ENCODE data around the gene RAB9B.

The RAB9B gene

GRCh38 chrX:103781706-103782105 lies 50.4 kb downstream of the RAB9B start:
- Histone ChIP-seq H3K9me3 (ENCODE audit: insufficient read depth, low read depth, low read length) (no peaks in the 10 kb centered on the region), H3K36me3 (ENCODE audit: insufficient read depth, low read depth, low read length) (peaks cover 79% of the 10 kb centered on the region), H3K27ac (ENCODE audit: low read length) (no peak overlapping the region), H3K9ac (ENCODE audit: low read depth, low read length) (no peak overlapping the region), H3K27me3 (ENCODE audit: insufficient read depth, low read length) (no peaks in the 10 kb centered on the region), H3K4me1 (ENCODE audit: insufficient read depth, low read length) (no peaks in the 10 kb centered on the region), H3K4me3 (ENCODE audit: low read length) (no peak overlapping the region)

GRCh38 chrX:103781062-103781402 lies 51.0 kb downstream of the RAB9B start:
- Histone ChIP-seq H3K9me3 (ENCODE audit: insufficient read depth, low read depth, low read length) (no peaks in the 10 kb centered on the region), H3K36me3 (ENCODE audit: insufficient read depth, low read depth, low read length) (peaks cover 72% of the 10 kb centered on the region), H3K27me3 (ENCODE audit: insufficient read depth, low read length) (no peaks in the 10 kb centered on the region), H3K4me1 (ENCODE audit: insufficient read depth, low read length) (no peaks in the 10 kb centered on the region), H3K4me3 (ENCODE audit: low read length) (no peak overlapping the region), H3K27ac (ENCODE audit: low read length) (no peak overlapping the region), H3K9ac (ENCODE audit: low read depth, low read length) (no peak overlapping the region)

GRCh38 chrX:103780336-103781061 lies 51.6 kb downstream of the RAB9B start:
- Histone ChIP-seq H3K4me1 (ENCODE audit: insufficient read depth, low read length) (no peaks in the 10 kb centered on the region), H3K9ac (ENCODE audit: low read depth, low read length) (no peak overlapping the region), H3K27ac (ENCODE audit: low read length) (no peak overlapping the region), H3K27me3 (ENCODE audit: insufficient read depth, low read length) (no peaks in the 10 kb centered on the region), H3K4me3 (ENCODE audit: low read length) (no peak overlapping the region), H3K9me3 (ENCODE audit: insufficient read depth, low read depth, low read length) (no peaks in the 10 kb centered on the region), H3K36me3 (ENCODE audit: insufficient read depth, low read depth, low read length) (peaks cover 69% of the 10 kb centered on the region)

GRCh38 chrX:103779141-103779789 lies 52.8 kb downstream of the RAB9B start:
- Histone ChIP-seq H3K9ac (ENCODE audit: low read depth, low read length) (no peak overlapping the region), H3K9me3 (ENCODE audit: insufficient read depth, low read depth, low read length) (no peaks in the 10 kb centered on the region), H3K4me1 (ENCODE audit: insufficient read depth, low read length) (no peaks in the 10 kb centered on the region), H3K4me3 (ENCODE audit: low read length) (no peak overlapping the region), H3K27ac (ENCODE audit: low read length) (no peak overlapping the region), H3K36me3 (ENCODE audit: insufficient read depth, low read depth, low read length) (peaks cover 62% of the 10 kb centered on the region), H3K27me3 (ENCODE audit: insufficient read depth, low read length) (no peaks in the 10 kb centered on the region)

GRCh38 chrX:103776546-103776945 lies 55.5 kb downstream of the RAB9B start, which contains the start of gene PLP1:
PLP1 (plus strand) TSS chrX:103776840; CDS start chrX:103776996, 156 bp downstream.
- Histone ChIP-seq H3K9ac (ENCODE audit: low read depth, low read length) (no peak within 1 kb of the TSS; the same call in 1 of the 2 replicates), H3K27me3 (ENCODE audit: insufficient read depth, low read length) (no peaks in the 10 kb centered on the region), H3K4me1 (ENCODE audit: insufficient read depth, low read length) (no peaks in the 10 kb centered on the region), H3K36me3 (ENCODE audit: insufficient read depth, low read depth, low read length) (peaks cover 45% of the 10 kb centered on the region), H3K27ac (ENCODE audit: low read length) (no peak within 1 kb of the TSS), H3K4me3 (ENCODE audit: low read length) (peak within 1 kb of the TSS; percentile 45), H3K9me3 (ENCODE audit: insufficient read depth, low read depth, low read length) (no peaks in the 10 kb centered on the region)

GRCh38 chrX:103774070-103774642 lies 57.9 kb downstream of the RAB9B start:
- H3K4me1 ChIP-seq (ENCODE audit: insufficient read depth, low read length), result no peaks in the 10 kb centered on the region
- H3K9ac ChIP-seq (ENCODE audit: low read depth, low read length), result no peak overlapping the region
- H3K27me3 ChIP-seq (ENCODE audit: insufficient read depth, low read length), result no peaks in the 10 kb centered on the region

GRCh38 chrX:103773445-103773844 lies 58.6 kb downstream of the RAB9B start:
- Histone ChIP-seq H3K4me1 (ENCODE audit: insufficient read depth, low read length) (no peaks in the 10 kb centered on the region), H3K36me3 (ENCODE audit: insufficient read depth, low read depth, low read length) (peaks cover 15% of the 10 kb centered on the region), H3K27me3 (ENCODE audit: insufficient read depth, low read length) (no peaks in the 10 kb centered on the region), H3K27ac (ENCODE audit: low read length) (no peak overlapping the region), H3K9me3 (ENCODE audit: insufficient read depth, low read depth, low read length) (no peaks in the 10 kb centered on the region), H3K9ac (ENCODE audit: low read depth, low read length) (no peak overlapping the region), H3K4me3 (ENCODE audit: low read length) (no peak overlapping the region)

More at GRCh38 chrX:103774070-103774642, 57.9 kb downstream of the RAB9B start:
- no peaks in the 10 kb centered on the region for H3K9me3 ChIP-seq (ENCODE audit: insufficient read depth, low read depth, low read length)
- peaks cover 22% of the 10 kb centered on the region for H3K36me3 ChIP-seq (ENCODE audit: insufficient read depth, low read depth, low read length)
- no peak overlapping the region for H3K27ac ChIP-seq (ENCODE audit: low read length)
- H3K4me3 ChIP-seq (ENCODE audit: low read length), result no peak overlapping the region

All from iPS-20b (cell line).